T1000 (cell line): ENCODE data around the gene LYZL1.
"Not testable (repeated sequence)": the region's sequence is repeated elsewhere in the genome, so short reads cannot be mapped to it uniquely, and the experiment has no call there.

Experiments
- DNase-seq: peaks from one replicate; lab custom pipeline; 2025; ENCODE audit warnings: mixed read lengths; lab: John Stamatoyannopoulos, UW

The LYZL1 gene

GRCh38 chr10:29308142-29308541, 19.3 kb downstream of the LYZL1 start:
- not testable (repeated sequence) for DNase-seq

- DNase-seq = no peak
Observed at GRCh38 chr10:29309465-29309864, 20.6 kb downstream of the LYZL1 start.

- not testable (repeated sequence) for DNase-seq
Observed at GRCh38 chr10:29310463-29310862, 21.6 kb downstream of the LYZL1 start.

GRCh38 chr10:29313071-29313470, 24.2 kb downstream of the LYZL1 start:
- DNase-seq = no peak

- no peak for DNase-seq
Observed at GRCh38 chr10:29314726-29315125, 25.9 kb downstream of the LYZL1 start.

- DNase-seq = no peak
Observed at GRCh38 chr10:29315814-29316213, 26.9 kb downstream of the LYZL1 start.

GRCh38 chr10:29316308-29317026, 27.6 kb downstream of the LYZL1 start:
- no peak for DNase-seq

GRCh38 chr10:29317027-29317420, 28.2 kb downstream of the LYZL1 start:
- DNase-seq = no peak

- DNase-seq = no peak
Observed at GRCh38 chr10:29317423-29318021, 28.7 kb downstream of the LYZL1 start.

- DNase-seq = peak; percentile 55
Observed at GRCh38 chr10:29318141-29319071, 29.5 kb downstream of the LYZL1 start.

GRCh38 chr10:29319205-29319781, 30.4 kb downstream of the LYZL1 start:
- DNase-seq = no peak

- DNase-seq = not testable (repeated sequence)
Observed at GRCh38 chr10:29320680-29321121, 31.8 kb downstream of the LYZL1 start.

GRCh38 chr10:29321656-29322055, 32.8 kb downstream of the LYZL1 start:
- DNase-seq = no peak

- no peak for DNase-seq
Observed at GRCh38 chr10:29322918-29323317, 34.0 kb downstream of the LYZL1 start.

- no peak for DNase-seq
Observed at GRCh38 chr10:29323367-29323766, 34.5 kb downstream of the LYZL1 start.

GRCh38 chr10:29324220-29324841, 35.5 kb downstream of the LYZL1 start:
- DNase-seq = peak; percentile 27

- no peak for DNase-seq
Observed at GRCh38 chr10:29326299-29326698, 37.4 kb downstream of the LYZL1 start.

- no peak for DNase-seq
Observed at GRCh38 chr10:29326886-29327745, 38.2 kb downstream of the LYZL1 start.

- no peak for DNase-seq
Observed at GRCh38 chr10:29327746-29328102, 38.9 kb downstream of the LYZL1 start.

- no peak for DNase-seq
Observed at GRCh38 chr10:29328983-29329382, 40.1 kb downstream of the LYZL1 start.

GRCh38 chr10:29329420-29329819, 40.5 kb downstream of the LYZL1 start:
- no peak for DNase-seq
